HL-60 (cell line): ENCODE results near the gene WSCD1.

Experiments
- DNase-seq, 2 experiments: peaks; one replicate each; pipeline ENCODE4 v3.0.0-alpha.2; 2010 to 2020; ENCODE audit warnings: low read depth in 1 of 2, low spot score in 1 of 2
- H3K27ac ChIP-seq: fragments of 250-450 bp; sonication (Bioruptor Pico); replicated peaks from 2 replicates; pipeline ENCODE4 v1.5.1; 2020; ENCODE audit warnings: mild to moderate bottlenecking, moderate library complexity
- H3K27me3 ChIP-seq: fragments of 250-450 bp; sonication (Bioruptor Pico); 2 replicates; pipeline ENCODE4 v1.5.1; 2021; ENCODE audit warnings: mild to moderate bottlenecking, moderate library complexity; ENCODE audit not compliant: insufficient read depth, poor library complexity, severe bottlenecking
- H3K4me3 ChIP-seq: replicated peaks from 2 replicates; pipeline ENCODE4 v1.5.1; 2011; ENCODE audit warnings: mild to moderate bottlenecking, control low read depth, low read length; ENCODE audit not compliant: insufficient read depth
- CTCF ChIP-seq: IDR thresholded peaks from one replicate; pipeline ENCODE4 v1.5.1; 2011; ENCODE audit warnings: low read length, control low read depth, inconsistent platforms; ENCODE audit not compliant: insufficient read depth
- GABPA ChIP-seq: IDR thresholded peaks from 2 replicates; pipeline ENCODE4 v1.6.1; 2012; ENCODE audit warnings: low read depth
- POLR2AphosphoS5 ChIP-seq: IDR thresholded peaks from 2 replicates; pipeline ENCODE4 v1.6.1; 2012; ENCODE audit warnings: low read depth
- REST ChIP-seq: IDR thresholded peaks from 2 replicates; pipeline ENCODE4 v1.6.1; 2012; ENCODE audit warnings: low read depth; ENCODE audit not compliant: insufficient replicate concordance
- SPI1 ChIP-seq: IDR thresholded peaks from 2 replicates; pipeline ENCODE4 v1.6.1; 2012; ENCODE audit warnings: low read depth, mild to moderate bottlenecking, borderline replicate concordance

The WSCD1 gene

GRCh38 chr17:6085812-6086211, 15.6 kb downstream of the WSCD1 start:
- no peak for TF ChIP-seq CTCF
- no peak for TF ChIP-seq SPI1
- no peak for TF ChIP-seq POLR2AphosphoS5
- no peak for TF ChIP-seq REST
- no peak for TF ChIP-seq GABPA
- Histone ChIP-seq H3K4me3 (no peak overlapping the region), H3K27ac (no peak overlapping the region), H3K27me3 (no peaks in the 10 kb centered on the region)
- DNase-seq: no peak

- no peak overlapping the region for H3K27ac ChIP-seq
- no peak overlapping the region for H3K4me3 ChIP-seq
- DNase-seq: no peak
- TF ChIP-seq POLR2AphosphoS5 (no peak), SPI1 (no peak), REST (no peak), GABPA (no peak), CTCF (no peak)
- H3K27me3 ChIP-seq: no peaks in the 10 kb centered on the region
Observed at GRCh38 chr17:6086603-6087400, 16.6 kb downstream of the WSCD1 start.

GRCh38 chr17:6088141-6088540, 18.0 kb downstream of the WSCD1 start:
- TF ChIP-seq GABPA (no peak), REST (no peak), POLR2AphosphoS5 (no peak), CTCF (no peak), SPI1 (no peak)
- no peaks in the 10 kb centered on the region for H3K27me3 ChIP-seq
- H3K4me3 ChIP-seq: no peak overlapping the region
- no peak overlapping the region for H3K27ac ChIP-seq
- no peak for DNase-seq
